Astrocyte of the cerebellum (primary cell): ENCODE data around the gene PCDHB15.

Source experiments
- DNase-seq: peaks from one replicate; pipeline ENCODE4 v3.0.0-alpha.2; 2011; ENCODE audit warnings: low read depth
- H3K4me3 ChIP-seq: 2 replicates; pipeline ENCODE4 v1.5.1; 2011; ENCODE audit warnings: mild to moderate bottlenecking, low read depth, low read length, moderate library complexity
- in situ Hi-C: cut with HindIII; loops from 2 replicates; pipeline ENCODE4 v1.10.0; 2017; ENCODE audit warnings: low sequenced_read_pairs
- TF ChIP-seq, protein P1 (sequence below): IDR thresholded peaks from 2 replicates; pipeline ENCODE4 v1.5.1; 2012; ENCODE audit warnings: low read length, low read depth, moderate library complexity, mild to moderate bottlenecking; ENCODE audit errors: missing control alignments

PCDHB15 gene

DNA sequence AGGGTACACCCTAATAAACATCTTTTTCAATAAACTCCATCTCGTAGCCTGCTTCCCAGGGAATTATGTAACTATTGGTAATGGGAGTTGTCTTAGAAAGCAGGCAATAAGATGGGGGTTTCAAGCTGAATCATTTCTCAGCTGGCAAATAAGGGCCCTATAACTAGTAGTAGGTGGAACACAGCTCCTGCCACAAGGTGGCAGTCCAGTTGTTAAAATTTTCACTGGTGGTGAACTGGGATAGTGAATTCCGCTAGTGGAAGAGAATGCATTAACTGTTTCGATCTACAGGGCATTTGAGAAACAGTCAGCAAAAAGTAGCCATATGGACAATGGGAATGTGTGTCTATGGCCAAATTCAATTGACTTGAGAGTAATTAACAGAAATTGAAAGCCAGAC, 27.7 kb downstream of the PCDHB15 start:
- no peak overlapping the region for H3K4me3 ChIP-seq
- in situ Hi-C loops = no loop called here
- DNase-seq = no peak
- TF ChIP-seq, protein P1, sequence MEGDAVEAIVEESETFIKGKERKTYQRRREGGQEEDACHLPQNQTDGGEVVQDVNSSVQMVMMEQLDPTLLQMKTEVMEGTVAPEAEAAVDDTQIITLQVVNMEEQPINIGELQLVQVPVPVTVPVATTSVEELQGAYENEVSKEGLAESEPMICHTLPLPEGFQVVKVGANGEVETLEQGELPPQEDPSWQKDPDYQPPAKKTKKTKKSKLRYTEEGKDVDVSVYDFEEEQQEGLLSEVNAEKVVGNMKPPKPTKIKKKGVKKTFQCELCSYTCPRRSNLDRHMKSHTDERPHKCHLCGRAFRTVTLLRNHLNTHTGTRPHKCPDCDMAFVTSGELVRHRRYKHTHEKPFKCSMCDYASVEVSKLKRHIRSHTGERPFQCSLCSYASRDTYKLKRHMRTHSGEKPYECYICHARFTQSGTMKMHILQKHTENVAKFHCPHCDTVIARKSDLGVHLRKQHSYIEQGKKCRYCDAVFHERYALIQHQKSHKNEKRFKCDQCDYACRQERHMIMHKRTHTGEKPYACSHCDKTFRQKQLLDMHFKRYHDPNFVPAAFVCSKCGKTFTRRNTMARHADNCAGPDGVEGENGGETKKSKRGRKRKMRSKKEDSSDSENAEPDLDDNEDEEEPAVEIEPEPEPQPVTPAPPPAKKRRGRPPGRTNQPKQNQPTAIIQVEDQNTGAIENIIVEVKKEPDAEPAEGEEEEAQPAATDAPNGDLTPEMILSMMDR = no peak

DNA sequence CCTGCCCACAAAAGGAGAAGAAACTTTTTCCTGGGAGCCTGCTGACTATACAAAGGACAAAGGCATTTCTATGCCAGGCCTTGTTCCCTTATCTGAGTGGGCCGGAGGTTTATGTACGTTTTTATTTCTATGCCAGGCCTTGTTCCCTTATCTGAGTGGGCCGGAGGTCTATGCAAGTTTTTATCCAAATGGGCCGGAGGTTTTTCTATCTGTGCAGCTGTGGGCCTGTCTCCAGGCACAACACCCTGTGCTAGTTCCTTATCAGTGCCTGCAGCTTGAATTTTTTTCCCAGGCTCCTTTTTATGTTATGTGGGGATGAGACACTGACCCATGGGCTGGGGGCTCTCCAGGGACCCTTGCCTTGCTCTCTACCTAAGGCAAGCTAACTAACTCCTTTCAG, 53.2 kb downstream of the PCDHB15 start:
- TF ChIP-seq, protein P1 = no peak
- no peak for DNase-seq
- in situ Hi-C loops = no loop called here
- no peak overlapping the region for H3K4me3 ChIP-seq
